ENCODE data around the gene MGAT4A.
A peak's percentile ranks its signal among the peaks of the same experiment; 100 is the strongest.
"Not testable (repeated sequence)": the region's sequence is repeated elsewhere in the genome, so short reads cannot be mapped to it uniquely, and the experiment has no call there.

MGAT4A gene

DNA sequence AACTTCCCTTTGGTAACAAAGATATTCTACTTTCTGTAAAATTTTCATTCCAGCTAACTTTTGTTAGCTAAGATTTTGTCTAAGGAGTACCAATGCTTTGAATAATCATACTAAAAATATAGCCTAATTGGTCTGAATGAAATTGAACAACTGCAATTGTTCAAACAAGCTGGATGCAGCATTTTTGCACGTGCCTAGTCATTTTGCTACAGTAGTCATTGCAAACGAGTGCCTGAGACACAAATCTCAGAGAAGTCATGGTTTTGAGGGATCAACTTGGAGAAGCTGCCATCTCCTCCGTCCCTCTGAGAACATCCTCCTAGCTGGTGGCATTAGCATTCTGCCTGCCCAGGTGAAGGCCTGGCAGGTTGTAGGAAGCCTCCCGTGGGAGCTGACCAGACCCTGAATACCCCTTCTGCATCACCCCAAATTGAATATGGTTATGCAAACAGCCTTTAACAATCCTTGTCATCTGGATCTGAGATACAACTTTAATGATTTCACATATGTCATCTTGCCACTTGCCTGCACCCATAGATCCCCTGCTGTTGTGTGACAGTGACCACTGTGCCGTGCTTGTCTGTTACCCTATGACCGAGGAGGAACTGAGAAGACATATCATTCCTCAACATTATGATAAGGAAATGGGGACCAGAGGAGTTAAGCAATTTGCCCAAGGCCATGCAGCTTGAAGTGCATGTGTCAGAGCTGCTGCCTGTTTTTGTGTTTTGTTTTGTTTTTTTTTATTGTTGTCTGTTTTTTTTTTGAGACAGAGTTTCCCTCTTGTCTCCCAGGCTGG is 29.1 kb upstream of the MGAT4A start:
- DNase-seq (ENCODE audit: low spot score), result no peak

DNA sequence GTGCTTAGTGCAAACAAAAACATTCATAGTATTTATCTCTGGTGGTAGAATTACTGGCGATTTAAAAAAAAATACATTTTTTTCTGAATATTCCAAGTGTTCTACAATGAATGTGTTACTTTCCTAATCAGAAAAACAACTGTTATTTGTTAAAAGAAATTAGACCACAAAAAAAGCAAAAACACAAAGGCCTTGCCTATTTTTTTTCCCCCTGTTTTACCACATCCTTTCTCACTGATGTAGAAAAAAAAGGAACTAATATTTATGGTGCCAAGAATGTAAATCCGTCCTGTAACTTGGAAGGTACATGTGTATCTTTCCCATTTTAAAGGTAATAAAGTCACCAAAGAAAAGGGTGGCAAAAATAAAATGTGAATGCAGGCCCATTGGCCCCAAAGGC is 28.4 kb upstream of the MGAT4A start:
- DNase-seq (ENCODE audit: low spot score), result no peak

DNA sequence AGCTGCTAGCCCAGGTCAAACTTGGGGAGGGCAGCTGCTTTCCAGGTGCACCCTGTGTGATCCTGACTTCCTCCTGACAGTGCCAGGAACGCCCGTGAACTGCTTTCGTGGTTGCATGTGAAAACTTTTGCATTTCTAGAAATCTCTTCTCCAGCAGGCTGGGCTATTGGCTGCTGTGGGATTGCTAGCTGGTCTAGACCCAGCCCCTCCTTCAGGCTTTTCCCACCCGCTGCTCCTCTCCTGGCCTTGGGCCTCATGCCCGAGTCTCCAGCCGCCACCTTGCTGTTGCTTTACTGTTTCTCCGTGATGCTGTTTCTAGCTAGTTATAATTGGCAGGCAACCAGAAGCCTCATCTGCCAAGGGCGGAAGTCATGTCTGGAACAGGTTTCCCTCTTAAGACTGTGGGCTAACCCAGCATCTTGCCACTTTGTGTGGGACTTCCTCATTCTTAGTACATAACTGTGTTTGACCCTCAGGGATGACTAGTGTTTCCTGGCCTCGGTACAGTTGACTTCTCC is 27.0 kb upstream of the MGAT4A start:
- DNase-seq (ENCODE audit: low spot score), result peak; percentile 99

DNA sequence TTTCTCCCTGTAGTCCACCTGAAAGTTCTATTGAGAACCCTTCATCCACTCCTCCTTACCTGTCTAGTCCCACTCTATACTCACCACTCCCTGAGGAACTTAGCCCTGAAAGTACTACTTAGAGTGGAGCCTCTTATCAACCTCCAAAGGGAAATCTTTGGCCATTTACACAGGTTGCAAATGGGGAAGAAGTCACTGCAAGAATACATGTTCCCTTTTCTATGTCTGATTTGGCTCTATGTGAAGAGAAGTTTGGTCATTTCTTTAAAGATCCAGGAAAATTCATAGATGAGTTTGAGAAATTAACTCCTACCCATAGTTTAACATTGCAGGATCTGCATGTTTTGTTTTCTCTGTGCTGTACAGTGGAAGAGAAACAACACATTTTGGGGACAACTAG is 22.9 kb upstream of the MGAT4A start:
- DNase-seq (ENCODE audit: low spot score), result no peak

DNA sequence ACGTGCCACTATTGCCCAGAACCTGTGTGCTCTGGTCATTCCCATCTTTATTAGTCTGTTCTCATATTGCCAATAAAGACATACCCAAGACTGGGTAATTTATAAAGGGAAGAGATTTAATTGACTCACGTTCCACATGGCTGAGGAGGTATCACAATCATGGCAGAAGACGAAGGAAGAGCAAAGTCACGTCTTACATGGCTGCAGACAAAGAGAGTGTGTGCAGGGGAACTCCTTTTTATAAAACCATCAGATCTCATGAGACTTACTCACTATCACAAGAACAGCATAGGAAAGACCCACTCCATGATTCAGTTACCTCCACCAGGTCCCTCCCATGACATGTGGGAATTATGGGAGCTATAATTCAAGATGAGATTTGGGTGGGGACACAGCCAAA is 21.8 kb upstream of the MGAT4A start:
- not testable (repeated sequence) for DNase-seq (ENCODE audit: low spot score)

DNA sequence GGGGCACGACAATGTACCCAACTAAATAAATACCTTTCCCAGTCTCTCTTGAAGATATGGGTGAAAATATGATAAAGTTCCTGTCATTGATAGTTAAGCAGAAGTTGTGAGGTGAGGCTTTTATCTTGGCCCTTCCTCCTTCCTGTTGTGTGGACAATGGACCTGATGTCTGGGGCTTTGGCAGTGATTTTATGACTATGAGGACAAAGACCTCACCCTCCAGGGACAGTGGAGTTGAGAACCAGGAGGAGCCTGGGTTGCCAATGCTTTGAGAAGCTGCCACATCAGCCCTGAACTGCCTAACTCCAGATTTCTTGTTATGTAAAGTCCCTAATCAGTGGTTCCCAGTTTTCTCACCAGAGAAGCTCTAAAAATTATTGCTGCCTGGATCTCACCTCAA is 20.8 kb upstream of the MGAT4A start:
- DNase-seq (ENCODE audit: low spot score), result no peak

DNA sequence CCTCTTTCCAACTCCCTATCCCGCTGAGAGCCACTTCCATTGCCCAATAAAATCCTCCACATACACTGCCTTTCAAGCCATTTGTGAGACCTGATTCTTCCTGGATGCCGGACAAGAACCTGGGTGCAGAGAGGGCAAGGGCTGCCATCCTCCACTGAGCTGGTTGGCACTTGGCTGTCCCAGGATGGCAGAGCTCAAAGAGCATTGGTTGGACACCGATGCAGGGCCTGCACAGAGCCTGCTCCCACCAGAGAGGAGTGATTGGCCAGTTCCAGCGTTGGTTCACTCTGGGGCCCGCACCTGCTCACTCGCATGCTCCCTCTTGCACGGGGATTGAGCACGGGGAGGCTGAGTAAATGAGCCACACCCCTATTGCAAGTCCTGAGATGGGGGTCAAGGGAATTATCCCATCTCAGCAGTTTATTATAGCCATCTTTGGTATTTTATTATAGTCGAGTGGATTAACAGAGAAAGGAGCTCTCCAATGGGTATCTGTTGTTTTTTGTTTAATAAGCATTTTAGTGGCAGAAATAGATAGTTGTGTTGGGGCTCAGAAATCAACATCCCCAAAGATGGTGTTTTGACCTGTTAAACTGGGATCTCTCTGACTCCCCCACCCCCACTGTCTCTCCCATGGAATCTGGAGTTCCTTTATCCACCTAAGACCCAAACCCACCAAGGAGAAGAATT is 19.8 kb upstream of the MGAT4A start:
- DNase-seq (ENCODE audit: low spot score), result no peak

DNA sequence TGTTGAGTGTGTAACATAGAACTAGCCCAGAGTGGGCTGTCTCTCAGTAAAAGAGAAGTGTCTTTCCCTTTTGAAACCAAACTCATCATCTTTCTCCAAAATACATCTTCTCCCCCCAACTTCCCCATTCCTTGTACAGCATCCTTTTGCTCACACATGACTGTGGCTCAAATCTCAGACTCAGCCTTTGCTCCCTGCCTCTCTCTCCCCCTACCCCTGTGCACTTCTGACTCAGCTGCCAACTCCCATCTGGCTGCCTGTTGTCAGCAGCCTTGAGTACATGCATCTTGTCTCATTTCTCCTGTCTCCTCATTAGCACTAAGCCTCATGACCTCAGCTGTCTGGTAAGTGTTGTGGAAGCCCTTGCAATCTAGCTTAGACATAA is 18.1 kb upstream of the MGAT4A start:
- DNase-seq (ENCODE audit: low spot score), result no peak

DNA sequence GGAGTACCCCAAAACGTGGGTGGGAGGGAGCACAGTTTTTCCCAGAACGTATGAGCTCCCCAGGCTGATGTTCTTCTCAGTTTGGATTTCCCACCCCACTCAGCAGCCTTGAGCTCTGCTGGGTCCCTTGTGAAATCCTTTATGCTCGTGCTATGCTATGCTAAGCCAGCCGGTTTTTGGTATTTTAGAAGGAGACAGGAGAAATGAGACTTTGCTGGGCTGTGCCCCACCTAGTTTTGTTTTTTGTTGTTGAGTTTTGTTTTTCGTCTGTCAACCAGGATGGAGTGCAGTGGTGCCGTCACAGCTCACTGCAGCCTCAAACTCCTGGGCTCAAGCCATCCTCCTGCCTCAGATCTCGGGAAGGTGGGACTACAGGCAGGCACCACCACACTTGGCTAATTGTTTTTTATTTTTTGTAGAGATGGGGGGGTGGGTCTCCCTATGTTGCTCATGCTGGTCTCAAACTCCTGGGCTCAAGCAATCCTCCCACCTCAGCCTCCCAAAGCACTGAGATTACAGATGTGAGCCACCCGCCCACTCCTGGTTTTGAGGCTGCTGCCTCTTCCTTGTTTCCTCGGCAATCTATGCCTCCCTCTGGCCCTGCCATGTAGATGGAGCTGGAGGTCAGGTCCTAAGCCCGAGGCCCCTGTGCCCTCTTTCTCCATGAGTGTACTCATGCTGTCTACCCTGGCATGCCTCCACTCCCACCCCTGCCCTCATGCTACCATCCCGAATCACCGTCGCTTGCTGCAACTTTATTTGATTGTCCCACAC is 17.5 kb upstream of the MGAT4A start:
- no peak for DNase-seq (ENCODE audit: low spot score)

DNA sequence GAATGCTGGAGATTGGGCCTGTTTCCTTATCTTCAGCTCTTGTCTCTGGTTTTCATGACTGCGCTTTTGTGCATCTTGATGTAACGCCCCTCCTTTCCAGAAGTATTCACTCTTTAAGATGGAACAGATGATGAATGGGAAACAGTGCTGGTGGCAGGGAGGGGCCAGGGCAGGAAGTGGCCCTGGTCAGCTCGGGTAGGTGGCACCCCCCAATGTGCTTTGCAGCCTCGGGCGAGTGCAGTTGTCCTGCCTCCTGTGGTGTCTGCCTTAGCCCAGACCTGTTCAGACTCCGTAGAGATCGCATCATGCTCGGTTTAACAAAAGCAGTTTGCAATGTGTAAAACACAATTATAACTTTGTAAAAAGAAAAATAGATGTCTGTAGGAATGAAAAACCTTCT is 17.0 kb upstream of the MGAT4A start:
- no peak for DNase-seq (ENCODE audit: low spot score)

DNA sequence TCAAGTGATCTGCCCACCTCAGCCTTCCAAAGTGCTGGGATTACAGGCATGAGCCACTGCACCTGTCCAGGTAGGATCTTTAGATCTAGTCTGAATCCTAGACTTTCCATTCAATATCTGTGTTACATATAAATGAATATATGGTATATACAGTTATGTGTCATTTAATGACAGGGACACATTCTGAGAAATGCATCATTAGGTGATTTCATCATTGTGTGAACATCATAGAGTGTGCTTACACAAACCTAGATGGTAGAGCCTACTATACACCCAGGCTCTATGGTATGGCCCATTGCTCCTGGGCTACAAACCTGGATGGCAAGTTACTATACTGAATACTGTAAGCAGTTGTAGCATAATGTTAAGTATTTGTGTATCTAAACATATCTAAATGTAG is 15.5 kb upstream of the MGAT4A start:
- no peak for DNase-seq (ENCODE audit: low spot score)

DNA sequence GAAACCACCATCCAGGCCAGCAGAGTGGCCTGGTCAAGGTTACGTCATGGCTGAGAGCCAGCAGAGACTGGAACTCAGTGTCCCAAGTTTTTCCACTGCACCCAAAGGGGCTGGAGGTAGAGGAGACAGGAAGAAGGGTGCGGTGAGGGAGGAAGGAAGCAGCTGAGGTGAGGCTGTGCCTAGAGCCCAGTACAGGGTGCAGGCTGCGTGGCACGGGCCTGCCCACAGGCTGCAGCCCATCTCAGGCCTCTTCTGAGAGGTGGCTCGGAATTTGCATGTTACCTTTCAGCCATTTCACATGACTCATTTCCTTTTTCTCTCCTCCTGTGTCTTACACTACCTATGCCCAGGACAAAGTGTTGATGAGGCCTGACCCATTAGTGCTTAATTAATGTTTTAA is 13.7 kb upstream of the MGAT4A start:
- no peak for DNase-seq (ENCODE audit: low spot score)

DNA sequence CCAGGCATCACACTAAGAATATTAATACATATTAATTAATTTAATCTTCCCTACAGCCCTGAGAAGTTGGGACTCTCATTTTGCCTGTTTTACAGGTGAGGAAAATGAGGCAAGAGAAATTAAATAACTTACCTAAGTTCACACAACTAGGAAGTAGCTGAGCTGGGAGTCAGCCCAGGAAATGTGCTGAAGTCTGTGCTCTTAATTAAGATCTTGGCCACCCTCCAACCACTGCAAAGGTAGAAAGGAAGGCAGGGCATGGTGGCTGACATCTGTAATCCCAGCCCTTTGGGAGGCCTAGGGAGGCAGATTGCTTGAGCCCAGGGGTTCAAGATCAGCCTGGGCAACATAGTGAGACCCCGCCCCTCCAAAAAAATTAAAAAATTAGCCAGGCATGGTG is 12.9 kb upstream of the MGAT4A start:
- no peak for DNase-seq (ENCODE audit: low spot score)

DNA sequence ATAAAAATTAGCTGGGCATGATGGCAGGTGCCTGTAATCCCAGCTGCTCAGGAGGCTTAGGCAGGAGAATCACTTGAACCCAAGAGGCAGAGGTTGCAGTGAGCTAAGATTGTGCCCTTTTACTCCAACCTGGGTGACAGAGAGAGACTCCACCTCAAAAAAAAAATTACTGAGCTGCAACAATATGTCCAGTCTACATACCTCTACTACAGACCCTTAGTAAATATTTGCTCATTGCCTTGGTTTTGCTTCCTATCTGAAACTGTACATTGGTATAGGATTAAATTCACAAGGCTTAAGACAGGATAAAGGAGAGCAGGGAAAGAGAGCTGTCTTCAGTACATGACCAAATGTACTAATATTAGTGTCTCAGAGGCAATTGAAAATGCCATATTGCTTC is 8.1 kb upstream of the MGAT4A start:
- DNase-seq (ENCODE audit: low spot score), result no peak

DNA sequence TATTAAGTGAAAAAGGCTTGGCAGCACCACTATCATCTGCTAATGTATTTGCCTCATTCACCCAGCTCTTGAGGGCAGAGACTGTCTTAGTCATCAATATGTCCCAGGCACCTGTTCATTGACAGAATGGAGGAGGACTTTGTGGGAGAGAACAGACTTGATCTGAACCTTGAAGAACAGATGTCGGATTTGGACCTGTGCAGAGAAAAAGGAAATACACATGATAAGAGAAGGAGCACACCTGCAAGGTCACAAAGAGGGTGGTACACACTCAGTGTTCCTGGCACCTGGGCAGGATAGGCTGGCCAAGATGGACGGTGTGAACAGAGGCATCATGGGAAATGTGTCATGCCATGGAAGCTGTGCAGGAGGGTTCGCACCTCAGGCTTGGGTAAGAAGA is 7.4 kb upstream of the MGAT4A start:
- no peak for DNase-seq (ENCODE audit: low spot score)

DNA sequence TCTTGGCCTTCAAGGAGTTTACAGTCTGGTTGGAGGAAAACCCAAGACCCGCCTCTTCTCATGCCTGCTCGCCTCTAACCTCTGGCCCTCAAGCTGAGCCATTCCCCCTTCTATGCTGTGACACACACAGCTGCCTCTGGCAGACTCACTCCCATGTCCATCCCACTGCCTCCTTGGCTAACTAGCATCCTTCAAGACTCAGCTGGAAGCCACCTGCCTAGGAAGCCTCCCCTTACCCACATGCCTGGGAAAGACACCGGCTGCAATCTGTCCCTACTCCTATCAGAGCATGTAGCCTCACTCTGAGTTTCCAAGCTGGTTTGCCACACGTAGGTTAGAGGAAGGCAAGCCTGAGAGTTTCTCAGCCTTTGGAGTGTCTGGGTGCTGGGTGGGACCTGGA is 6.9 kb upstream of the MGAT4A start:
- DNase-seq (ENCODE audit: low spot score), result no peak

DNA sequence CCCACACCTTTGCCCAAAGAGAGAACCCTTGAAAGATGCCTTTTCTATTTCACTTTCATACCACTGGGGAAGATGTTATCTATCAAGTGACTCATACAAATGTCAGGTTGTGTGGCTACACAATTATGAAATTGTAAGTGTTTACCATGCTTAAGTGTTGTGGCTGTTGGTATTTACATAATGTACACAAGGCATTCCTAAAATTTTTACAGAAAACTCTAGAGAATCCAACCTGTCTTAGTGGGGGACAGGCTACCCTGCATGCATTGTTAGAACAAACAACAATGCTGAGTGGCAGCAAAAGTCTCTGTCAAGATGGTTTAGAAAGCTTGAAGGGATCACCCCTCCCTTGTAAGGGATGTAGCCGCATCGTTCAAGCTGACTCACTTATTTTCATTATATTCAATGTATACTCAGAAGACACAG is 5.5 kb upstream of the MGAT4A start:
- DNase-seq (ENCODE audit: low spot score), result no peak

DNA sequence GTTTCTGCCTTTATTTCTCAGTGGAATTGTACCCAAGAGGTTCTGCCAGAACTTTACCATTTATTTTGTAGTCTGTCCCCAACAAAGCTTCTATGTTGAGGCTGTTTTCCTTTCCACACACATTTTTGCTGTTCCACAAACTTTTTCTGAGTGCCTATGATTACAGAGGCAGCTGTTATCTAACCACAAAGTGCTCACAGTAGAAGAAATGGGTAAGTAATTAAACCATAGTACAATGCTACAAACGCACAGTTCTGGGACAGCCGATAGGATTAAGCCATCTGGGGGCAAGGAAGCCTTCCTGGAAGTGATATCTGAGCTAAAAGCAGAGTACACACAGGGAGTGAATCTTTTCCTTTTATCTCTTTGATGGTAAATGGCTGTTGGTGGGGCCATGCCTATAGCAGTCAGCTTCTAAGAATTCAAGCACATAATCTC is 3.9 kb upstream of the MGAT4A start:
- DNase-seq (ENCODE audit: low spot score), result no peak

DNA sequence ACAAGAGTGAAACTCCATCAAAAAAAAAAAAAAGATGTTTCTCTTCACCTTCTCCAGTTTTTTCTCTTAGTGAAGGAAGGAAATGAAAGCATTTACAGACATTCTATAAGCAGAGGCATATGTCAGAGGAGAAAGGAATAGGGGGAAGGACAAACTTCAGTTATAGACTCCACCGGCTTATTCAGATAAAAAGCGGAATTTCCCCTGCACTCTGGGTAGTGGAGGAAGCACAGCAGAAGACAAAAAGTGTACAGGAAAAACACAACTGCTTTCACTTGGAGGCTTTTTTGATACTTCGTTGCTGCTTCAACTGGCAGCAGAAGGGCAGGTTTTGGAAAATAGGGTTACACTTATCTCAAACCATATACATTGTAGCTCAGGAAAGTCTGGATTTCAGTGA is 3.2 kb upstream of the MGAT4A start:
- DNase-seq (ENCODE audit: low spot score), result no peak

DNA sequence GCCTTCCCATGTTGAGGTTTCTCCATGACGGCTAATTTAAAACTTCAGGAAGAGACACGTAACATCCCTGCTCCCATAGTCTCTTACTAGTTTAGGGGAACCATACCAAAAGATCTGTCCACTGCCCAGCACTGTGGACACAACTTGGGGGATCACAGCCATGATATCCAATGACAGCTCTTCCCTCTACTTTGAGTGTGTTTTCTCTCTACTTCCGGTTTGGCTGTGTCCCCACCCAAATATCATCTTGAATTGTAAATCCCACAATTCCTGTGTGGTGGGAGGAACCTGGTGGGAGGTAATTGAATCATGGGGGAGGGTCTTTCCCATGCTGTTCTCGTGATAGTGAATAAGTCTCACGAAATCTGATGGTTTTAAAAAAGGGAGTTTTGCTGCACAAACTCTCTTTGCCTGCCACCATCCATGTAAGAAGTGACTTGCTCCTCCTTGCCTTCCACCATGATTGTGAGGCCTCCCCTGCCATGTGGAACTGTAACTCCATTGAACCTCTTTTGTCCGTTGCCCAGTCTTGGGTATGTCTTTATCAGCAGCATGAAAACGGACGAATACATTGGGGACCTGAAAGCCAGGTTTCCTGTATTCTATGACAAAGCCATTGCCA is 1.6 kb upstream of the MGAT4A start:
- DNase-seq (ENCODE audit: low spot score), result no peak

DNA sequence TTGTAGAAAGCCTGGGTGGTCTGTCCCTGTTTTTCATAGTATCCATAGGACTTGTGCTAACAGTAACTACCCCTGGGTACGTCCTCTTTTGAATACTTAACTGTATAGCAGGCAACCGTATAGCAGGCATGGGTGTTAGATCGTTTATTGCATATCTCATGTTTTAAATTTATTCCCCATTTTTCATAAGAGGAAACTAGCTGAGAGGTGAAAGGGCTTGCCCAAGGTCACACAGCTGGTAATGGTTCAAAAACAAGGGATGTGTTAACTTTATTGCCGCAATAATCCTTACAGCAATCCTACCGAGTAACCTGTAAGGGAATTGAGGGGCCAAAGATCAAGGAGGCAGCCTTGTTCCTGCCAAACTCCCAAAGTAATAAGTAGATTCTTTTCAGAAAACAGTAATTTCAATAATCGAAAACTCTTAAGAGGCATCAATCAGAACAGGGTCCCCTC is 990 bp upstream of the MGAT4A start:
- no peak for DNase-seq (ENCODE audit: low spot score)

DNA sequence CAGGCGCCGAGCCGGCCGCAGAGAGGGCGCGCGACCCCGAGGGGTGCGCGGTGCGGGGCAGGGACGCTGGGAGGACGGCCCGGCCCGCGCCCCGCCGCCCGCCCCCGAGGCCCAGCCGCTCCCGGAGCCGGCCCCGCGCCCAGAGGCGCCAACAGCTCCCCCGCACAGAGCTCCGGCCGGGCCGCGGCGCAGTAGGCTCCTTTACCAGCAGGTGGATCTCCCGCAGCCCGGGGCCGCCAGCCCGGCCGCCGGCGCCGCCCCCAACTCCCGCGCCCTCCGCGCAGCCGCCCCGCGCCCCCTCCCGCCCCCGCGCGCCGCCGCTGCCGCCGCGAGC is 258 bp downstream of the MGAT4A start:
- peak; percentile 26 for DNase-seq (ENCODE audit: low spot score)

All from kidney capillary endothelial cell (primary cell).